T follicular helper cell (primary cell): Measurements from ENCODE around the gene COL24A1.
"Not testable (repeated sequence)": the region's sequence is repeated elsewhere in the genome, so short reads cannot be mapped to it uniquely, and the experiment has no call there.

Experiments
- DNase-seq: peaks from one replicate; pipeline ENCODE4 v3.0.0-alpha.2; 2020; ENCODE audit warnings: low read depth

Gene COL24A1

DNA sequence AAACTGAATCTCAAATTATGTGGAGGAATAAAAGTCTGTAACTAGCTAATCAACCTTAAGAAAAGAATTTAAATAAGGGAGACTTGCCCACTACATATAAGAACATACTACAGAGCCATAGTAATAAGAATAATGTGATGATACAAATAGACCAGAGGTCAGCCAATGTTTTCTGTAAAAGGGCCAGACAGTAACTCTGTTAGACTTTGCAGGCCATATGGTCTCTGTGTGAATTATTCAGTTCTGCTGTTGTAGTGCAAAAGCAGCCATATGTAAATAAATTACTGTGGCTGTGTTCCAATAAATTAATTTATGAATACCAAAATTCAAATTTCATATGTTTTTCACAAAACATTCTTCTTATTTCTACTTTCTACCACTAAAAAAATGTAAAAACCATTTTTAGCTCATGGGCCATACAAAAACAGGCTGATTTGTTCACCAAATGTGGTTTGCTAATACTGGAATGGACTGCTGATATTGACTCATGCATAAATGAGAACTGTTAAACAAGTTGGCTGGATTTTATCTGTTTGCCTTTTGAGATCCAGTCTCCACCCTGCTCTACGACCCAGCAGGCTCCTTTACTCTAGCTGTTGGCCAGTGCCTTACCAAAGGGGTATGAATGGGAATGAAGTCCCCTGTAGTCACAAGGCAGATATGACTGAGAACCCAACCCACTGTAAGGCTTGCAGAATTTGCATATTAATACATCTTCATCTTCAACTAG is 350.2 kb downstream of the COL24A1 start:
- no peak for DNase-seq

- DNase-seq, result no peak
Observed at GRCh38 chr1:85801520-85801919, 355.1 kb downstream of the COL24A1 start.

DNA sequence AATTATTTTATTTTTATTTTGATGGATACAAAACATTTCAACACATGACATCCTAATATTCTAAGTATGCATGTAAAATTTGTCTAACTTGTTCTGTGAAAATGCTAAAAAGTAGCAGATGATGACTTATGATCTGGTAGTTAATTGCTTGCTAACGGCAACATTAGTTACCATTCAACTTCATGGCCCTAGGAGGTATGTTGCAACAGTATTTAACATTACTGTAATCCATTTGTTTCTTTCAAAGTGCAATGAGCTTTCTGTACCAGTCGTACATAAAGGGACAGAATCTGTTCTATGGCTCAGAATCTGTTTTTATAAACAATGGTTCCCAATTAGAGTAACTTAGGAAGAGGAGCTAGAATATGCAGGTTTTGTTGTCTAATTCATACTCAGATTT is 356.8 kb downstream of the COL24A1 start:
- no peak for DNase-seq

DNA sequence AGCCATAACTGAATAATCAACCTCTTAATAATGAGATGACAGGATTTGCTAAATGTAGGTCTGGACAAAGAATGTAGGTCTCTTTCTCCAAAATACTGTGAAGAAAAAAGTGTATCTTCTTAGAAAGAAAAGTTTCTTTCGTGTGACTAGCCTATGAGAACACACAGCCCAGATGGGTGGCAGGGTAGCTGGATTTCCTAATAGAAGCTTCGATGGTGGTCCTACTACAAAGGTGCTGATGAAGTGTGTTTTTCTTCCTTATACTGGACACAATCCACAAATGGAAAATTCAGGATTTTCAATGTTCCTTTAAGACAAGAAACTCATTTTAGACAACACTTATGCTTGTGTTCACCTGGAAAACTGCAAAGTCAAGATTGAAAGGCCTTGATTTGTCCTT is 358.2 kb downstream of the COL24A1 start:
- DNase-seq, result no peak

GRCh38 chr1:85777021-85777420 is 379.6 kb downstream of the COL24A1 start:
- DNase-seq, result not testable (repeated sequence)

GRCh38 chr1:85762804-85763203 is 393.8 kb downstream of the COL24A1 start:
- DNase-seq, result no peak

DNA sequence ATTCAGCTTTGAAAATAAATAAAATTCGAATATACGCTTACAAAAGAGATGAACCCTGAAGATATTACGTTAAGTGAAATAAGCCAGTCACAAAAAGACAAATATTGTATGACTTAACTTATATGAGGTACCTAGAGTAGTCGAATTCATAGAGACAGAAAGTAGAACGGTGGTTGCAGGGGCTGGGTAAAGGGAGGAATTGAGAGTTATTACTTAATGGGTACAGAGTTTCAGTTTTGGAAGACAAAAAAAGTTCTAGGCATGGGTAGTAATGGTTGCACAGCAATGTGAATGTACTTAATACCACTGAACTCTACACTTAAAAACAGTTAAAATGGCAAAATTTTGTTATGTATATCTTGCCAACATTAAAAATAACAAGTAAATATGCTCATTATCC is 399.7 kb downstream of the COL24A1 start:
- DNase-seq, result no peak

GRCh38 chr1:85748120-85748519 is 408.5 kb downstream of the COL24A1 start:
- DNase-seq, result no peak

GRCh38 chr1:85746777-85747176 is 409.8 kb downstream of the COL24A1 start:
- DNase-seq, result no peak

DNA sequence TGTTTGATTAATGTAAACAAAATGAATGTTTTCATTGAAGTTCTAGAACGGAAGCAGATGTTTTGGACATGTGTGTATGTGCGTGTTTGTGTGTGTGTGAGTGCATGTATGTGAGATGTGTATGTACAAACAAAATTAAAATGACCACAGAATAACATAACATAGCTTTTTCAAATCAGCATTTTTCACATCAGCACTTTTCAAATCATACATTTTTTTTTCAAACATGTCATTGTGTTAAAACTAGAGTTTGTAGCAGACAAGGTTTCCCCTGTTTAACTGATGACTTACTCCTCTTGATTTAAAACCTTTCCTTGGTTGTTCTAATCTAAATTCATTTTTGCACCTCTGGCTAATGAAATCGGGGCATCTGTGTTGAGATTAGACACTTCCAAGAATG is 412.8 kb downstream of the COL24A1 start:
- no peak for DNase-seq

DNA sequence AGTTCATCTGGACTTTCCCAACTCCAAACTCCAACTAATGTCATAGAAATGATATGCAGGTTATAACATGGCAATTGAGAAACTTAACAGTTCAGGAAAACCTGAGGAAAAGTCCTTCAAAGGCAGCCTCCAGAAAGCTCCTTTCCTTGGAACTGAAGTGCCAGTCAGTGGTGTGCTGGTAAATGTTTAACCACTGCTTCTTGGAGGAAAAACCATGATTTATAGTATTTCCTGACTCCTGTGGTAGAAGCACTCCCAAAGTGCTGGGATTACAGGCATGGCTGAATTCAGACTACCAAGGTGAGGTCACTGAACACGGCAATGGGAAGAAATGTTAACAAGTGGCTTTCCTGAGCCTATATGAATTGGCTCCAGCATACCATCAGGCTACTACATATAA is 421.6 kb downstream of the COL24A1 start:
- DNase-seq, result no peak

DNA sequence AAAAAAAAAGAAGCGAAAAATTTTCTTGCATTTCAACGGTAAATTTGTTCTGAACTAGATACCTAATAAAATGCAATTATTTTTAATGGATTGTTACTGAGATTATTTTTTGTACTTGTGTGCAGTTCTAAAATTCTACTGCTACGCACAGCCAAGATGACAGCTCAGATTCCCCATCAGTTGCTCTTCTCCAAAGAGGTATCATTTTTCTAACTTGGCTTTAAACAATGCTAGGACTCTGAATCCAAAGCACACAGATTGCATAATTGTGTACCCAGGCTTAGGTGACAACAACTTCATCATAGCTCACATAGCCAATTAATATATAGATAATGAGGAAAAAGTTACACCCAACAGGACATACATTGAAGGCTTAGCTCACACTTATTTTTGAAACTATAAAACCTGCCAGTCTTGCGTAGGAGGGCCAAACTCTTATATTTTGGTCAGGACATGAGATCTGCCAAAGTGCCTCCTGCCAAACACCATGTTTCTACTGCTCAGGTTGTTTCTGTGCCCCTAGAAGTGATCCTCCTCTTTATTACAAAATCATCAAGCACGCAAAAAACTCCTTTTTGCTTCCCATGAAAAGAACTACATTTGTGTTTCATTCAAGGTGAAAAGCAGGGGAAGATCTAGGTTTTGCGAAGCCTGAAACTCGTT is 437.8 kb downstream of the COL24A1 start:
- no peak for DNase-seq

GRCh38 chr1:85714418-85715114 is 442.0 kb downstream of the COL24A1 start:
- not testable (repeated sequence) for DNase-seq

GRCh38 chr1:85708829-85709227 is 447.7 kb downstream of the COL24A1 start:
- DNase-seq, result no peak

GRCh38 chr1:85707990-85708828 is 448.4 kb downstream of the COL24A1 start, which contains the start of gene ZNHIT6:
Gene ZNHIT6, minus strand, starts transcription at chr1:85708433. Its CDS starts 149 bp downstream, at chr1:85708284.
- DNase-seq, result peak; percentile 82

GRCh38 chr1:85707267-85707989 is 449.1 kb downstream of the COL24A1 start:
- no peak for DNase-seq

- no peak for DNase-seq
Observed at GRCh38 chr1:85705940-85706339, 450.6 kb downstream of the COL24A1 start.

DNA sequence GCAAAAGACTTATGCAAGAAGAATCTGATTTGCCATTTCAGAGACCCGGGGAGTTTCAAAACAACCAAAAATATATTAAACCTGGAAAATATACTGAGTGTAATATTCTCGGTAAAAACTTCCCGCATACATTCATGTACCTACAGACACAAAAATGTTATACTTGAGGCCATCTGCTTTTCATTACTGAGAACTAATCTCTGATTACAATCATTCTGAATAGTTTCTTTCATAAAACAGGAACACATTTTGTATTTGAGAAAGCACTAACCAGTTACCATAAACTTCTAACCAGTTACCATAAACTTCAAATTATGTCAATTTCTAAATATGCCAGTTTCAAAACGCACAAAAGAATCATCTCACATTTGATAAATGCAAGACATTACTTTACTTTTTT is 456.1 kb downstream of the COL24A1 start:
- DNase-seq, result no peak

- no peak for DNase-seq
Observed at GRCh38 chr1:85697895-85698294, 458.7 kb downstream of the COL24A1 start.

- DNase-seq, result no peak
Observed at GRCh38 chr1:85692730-85693314, 463.8 kb downstream of the COL24A1 start.
